GM21515 (cell line): ENCODE data around the gene TP63.

ENCODE experiments used
- ATAC-seq: cut with Tn5 transposase; IDR thresholded peaks from one replicate; pipeline ENCODE4 v1.9.1; 2021; ENCODE audit not compliant: unreplicated experiment

The TP63 gene

DNA sequence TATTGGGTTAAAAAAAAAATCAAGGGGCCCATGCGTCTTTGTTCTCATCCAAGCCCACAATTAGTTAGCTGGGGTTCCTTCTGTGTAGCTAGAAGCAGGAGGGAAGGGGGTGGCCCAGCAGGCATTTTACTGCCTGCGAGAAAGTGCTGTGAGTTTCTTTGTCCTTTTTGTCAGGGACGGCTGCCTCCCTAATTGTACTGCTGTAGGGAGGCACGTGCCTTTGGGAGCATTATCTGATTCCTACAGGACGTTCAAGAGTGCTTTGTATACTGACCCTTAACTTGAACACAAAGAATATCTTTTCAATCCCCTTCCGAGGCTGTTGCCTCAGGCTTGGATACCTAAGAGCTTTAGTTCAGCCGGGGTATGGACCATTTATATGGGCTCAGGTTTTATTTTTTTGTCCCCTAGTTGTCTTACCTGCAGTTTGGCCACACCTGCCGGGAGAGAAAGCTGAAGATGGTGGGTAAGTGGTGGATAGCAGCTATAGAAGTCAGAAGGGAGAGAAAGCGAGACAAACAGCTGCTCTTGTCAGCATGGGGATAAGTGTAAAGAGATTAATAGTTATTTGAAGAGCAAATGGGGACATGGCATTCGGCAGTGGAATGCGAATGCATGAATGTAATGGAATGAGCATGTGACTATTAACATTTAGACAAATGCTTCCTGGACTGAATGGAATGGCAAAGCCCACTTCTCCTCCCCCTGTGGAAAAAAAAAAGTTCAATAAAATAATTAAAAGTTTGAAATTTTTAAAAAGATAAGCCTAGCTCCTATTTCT is 175.2 kb downstream of the TP63 start:
- no peak for ATAC-seq

DNA sequence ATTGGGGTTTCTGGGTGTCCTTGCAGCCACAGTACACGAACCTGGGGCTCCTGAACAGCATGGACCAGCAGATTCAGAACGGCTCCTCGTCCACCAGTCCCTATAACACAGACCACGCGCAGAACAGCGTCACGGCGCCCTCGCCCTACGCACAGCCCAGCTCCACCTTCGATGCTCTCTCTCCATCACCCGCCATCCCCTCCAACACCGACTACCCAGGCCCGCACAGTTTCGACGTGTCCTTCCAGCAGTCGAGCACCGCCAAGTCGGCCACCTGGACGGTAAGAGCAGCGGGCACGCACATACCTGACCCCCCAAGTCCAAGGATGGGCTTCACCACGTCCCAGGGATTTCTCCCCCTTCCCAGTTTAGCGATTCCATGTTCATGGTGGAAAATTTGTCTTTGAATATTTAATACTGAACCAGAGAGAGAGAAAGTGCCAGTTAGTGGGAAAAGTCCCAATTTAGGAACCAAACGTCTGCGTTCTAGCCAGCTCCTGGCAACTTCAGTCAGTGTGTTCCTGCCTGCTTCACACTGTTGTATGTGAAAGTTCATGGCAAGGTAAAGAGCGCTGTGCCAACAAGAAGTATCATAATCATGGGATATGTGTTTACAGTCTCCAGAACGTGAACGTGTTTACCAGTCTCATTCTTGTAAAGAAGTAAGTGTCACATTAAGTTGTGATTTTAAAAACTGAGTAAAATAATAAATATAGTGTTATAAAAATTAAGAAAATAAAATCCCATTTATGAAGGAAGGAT is 177.2 kb downstream of the TP63 start:
- ATAC-seq = no peak

DNA sequence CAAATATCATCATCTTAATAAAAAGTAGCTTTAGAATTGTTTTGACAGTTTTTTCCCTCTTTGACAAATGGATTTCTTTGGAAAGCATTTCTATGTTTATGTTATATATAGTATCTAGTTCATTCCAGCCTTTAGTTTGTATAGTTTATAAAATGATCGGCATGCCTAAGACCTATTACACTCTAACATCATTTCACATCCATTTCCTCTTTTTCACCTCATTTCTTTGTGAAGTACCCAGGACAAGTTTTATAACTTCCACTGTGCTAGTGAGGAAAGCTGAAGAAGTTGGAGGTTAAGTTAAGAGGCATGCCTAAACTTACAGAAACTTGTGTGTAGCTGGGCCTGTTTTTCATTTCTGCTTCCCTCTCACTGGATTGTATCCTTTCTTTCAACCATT is 178.4 kb downstream of the TP63 start:
- ATAC-seq = no peak

DNA sequence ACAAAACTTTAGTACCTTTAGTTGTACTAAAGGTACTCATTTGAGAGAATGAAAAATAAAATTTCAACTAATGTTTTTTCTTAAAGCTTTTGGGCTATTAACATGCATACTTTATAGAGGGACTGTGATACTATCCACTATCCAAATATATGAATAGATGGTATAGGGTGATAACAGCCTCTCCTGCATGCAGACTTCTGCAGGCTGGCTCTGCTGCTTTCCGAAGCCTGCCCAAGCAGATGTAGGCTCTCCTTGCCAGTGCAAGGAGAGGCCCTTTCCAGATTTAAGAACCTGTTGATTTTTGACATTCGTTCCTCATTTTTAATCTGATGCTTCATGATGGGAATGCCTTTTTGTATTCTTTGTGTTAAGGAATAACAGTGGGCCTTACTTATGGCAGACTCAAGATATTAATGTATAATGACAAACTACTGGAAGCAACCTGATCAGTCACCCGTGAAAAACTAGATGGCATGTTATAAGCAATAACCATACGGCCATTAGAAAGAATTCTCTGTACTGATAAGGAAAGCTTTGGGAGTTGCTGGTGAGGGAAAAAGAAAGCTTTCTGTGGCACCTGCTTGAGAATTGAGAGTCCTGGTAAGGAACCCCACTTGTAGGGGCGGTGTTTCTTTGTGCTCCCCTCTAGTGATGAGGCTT is 181.7 kb downstream of the TP63 start:
- ATAC-seq = no peak

DNA sequence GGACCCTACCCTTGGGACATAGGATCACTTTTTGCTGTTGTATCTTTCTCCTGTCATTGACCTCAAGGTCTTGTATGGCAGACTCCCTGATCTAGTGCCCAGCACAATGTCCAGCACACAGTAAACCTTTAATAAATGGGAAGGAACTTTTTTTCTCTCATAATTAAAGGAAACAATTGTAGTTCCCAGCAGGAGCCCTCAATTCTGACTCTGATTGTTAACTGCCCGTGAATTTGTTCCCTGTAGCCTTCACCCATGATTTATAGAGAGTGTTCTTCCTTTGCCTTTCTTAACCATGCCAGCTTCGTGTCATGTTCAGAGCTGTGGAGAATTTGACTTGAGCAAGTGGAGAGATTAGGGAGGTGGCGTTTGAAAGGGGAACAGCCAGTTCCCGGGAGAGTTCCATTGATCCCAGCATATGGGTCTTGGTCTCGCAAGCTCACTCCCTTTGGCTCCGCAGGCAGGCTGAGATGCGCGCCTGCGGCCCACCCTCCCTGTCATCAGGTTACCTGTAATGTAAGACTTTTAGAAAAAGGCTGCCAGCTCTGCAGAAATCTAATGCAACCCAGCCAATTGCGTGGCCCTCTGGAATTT is 182.6 kb downstream of the TP63 start:
- ATAC-seq = no peak

DNA sequence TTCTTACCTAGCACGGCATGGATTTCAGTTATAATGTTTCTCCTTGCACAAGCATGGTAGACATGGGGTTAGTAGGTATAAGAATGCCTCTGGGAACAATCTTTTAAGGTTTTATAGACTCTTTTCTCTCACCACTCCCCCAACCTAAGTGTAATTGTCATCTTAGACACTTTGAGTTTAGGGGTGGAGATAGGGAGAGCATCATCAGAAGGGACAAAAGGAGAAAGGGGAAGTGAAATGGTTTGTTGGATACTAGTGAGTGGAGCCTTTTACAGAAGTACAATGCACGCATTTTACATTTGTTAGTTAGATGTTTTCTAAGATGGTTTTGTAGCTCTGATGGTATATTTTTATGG is 189.2 kb downstream of the TP63 start:
- ATAC-seq = peak; percentile 93

DNA sequence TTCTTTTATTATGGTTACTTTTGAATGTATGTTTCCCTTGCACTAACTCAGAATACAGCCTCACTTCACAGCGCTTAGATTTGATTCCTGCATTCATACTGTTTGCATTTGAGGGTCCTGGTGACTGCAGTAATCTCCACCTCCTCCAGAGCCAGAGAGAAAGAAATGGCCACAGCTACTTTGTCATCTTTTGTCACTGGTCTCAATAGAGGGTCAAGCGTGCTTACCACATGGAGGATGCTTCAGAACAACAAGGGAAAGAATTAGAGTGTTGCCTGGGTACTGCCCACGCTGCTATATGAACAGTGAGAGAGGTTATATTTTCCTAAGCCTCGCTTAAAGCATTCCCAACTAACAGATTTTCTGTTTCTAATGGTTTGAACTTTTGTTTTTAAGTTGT is 190.1 kb downstream of the TP63 start:
- no peak for ATAC-seq

DNA sequence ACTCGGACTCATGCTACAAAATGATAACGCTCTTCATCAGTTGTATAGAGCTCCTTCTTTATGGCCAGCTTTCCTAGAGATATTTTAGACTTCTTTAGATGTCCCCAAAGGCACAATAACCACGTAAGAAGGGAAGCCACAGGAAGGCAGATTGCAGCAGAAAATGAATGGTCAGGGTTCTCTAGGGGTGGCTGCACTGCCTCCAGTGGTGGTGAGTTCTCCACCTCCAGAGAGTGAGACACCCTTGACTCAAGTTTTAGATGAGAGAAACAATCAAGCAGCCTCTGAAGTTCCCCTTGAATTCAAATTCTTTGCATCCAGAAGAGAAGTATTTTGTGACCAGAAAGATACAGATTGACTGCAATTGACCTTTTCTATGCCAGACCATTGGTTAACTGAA is 191.5 kb downstream of the TP63 start:
- no peak for ATAC-seq

DNA sequence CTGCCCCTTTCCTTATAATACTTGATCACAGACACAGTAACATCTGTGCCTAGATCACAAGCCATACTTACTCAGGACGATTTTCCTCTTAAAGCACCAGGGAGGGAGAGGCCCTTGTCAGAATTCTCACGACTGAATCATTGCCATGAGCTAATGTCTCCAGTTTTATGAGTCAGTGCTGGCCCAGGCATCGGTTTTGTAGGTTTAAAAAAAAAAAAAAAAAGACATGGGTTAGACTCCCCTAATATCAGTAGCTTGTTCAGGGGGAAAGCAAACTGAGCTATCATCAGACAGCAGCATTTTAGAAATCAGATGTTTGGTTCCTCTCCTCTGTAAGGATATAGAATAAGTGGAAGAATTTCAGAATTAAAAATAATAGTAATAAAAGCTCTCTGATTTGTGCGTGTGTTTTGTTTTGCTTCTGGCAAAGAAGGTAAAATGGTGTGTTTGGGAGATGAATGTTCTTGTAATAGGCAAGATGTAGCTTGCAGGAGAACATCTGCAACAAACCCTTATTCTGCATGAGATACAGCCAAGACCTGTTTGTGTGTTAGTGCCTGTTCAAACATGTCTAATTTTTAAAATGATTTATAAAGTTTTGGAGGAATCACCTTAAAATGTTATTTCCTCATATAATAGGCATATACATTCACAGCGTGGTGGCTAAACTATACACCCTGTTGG is 193.6 kb downstream of the TP63 start:
- ATAC-seq = no peak

DNA sequence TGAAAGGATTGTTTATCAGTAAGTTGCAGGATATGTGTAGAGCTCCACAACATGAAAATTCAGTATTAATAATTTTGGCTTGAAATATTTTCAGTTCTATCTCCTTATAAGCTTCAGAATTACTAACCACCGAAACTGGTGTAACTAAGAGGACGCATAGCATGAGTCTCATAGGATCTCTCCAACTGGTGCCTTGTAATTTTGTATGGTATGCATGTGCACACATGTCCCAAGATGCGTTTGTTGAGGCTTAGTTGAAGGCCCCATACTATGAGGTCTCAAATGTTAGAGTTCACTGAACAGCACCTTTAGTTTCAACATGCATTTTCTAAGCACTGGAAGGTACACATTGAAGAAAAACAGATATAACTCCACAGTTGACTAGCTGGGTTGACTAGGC is 195.4 kb downstream of the TP63 start:
- ATAC-seq = no peak

DNA sequence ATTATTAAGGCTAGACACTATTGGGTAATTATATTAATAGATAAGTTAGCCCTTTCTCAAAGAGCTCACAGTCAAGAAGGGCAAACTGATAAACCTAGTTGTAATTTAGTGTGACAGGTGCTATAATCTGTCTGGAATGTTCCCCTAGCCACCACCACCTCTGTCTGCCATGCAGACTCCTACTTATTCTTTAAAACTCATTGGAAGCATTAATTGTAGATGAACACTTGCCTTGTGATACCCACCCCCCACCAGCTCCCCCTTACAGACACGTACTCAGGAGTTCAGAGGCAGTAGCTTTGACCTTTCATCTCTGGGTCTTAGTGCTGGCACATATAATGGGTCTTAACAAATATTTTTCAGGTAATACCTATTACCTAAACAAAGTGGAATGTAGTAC is 195.9 kb downstream of the TP63 start:
- no peak for ATAC-seq

DNA sequence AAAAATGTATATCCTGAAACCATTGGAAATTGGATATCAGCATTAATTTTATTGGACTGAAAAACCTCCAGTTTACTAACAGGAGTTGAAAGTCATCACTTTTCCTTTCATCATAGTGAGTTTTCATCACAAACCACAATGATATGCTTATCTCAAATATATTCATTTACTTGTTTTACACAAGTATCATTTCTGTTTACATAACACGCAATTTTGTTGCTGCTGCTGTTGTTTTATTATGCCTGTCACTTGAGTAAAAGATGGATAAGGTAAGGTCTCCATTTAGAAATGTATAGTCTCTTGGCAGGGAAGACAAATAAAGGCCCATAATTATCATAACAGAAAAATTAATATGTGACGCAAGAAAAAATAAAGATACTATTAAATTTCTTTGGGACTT is 199.2 kb downstream of the TP63 start:
- no peak for ATAC-seq

DNA sequence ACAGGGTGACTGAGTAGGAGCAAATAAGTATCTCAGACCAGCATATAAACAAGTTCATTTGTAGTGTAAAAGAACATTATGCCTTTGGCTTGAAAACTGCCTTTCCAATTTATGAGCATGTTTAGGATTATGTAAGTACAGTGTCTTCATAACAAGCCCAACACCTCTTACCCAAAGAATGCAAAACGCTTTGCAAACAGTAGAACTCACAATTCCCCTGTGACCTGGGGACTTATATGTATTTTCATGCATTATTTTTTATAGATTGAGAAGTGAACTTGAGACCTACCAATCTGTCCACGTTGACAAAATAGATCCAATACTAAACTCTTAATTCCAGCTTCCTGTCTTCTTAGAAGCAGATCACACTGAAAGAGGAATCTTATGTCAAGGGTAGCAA is 202.1 kb downstream of the TP63 start:
- no peak for ATAC-seq

DNA sequence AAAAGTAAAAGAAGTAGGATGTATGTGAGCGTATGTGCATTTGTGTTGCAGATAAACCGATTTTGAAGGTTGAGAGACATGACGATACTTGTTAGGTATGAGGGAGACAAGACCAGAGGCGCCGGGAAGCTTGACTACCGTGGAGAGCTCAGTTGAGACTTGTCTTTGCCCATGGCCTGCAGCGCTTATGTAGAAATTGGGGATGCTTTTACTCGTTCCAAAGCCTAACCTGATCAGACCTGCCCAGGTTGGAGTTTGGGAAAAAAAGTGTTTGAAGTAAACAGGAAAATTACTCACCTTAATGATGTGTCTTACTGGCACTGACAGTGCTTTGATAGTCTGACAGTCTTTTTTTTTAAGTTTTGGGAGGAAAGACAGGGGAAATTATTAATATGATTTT is 202.8 kb downstream of the TP63 start:
- ATAC-seq = no peak

DNA sequence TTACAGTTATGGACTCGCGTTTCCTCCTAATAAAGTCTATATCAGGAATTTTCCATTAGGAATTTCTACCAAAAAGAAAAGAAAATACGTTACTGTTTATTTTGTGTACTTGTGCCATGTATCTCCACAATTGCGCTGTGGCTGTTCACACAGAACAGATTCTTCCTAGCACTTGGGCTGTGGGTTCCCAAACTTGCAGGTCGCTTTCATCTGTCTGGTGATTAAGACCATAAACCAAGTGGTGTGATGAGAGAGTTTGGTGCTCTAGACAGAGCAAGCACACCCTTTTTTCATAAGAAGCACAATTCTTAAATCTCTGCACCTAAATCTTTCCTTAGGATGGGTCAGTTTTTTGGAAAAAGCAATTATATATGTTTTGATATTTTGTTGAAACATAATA is 203.3 kb downstream of the TP63 start:
- ATAC-seq = no peak

DNA sequence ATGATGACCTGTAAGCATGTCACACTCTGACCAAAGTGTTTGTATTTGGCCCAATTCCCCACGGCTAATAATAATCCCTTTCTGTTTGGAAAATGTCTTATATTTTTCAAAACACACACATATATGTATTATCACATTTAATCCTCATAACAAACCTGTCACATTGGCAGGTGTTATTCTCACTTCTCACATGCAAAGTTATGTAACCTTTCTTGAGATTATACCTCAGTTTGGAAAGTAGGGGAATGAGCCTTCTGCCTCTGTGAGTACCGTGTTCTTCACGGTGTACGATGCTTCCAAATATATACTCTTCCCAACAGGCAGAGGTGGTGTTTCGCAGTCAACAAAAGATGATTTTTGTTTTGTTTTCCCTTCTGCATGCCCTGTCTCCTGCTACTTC is 205.6 kb downstream of the TP63 start:
- ATAC-seq = no peak

DNA sequence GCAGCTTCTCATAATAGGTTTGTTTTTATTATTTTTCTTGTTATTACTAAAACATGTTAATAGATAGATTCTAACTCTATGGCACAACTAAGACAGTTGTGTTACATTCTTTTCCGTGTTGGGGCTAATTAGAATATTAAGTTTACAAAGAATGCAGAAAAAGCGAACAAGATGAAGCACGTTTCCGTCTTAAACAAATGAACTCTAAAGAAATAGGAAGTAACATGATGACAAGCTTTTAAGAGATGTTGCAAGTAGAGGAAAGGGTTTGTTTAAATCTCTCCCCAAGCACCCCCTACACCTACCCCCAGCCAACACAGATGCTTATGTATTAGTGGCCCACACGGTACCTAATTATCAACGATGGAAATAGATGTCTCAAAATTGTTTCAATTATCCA is 207.1 kb downstream of the TP63 start:
- ATAC-seq = no peak

DNA sequence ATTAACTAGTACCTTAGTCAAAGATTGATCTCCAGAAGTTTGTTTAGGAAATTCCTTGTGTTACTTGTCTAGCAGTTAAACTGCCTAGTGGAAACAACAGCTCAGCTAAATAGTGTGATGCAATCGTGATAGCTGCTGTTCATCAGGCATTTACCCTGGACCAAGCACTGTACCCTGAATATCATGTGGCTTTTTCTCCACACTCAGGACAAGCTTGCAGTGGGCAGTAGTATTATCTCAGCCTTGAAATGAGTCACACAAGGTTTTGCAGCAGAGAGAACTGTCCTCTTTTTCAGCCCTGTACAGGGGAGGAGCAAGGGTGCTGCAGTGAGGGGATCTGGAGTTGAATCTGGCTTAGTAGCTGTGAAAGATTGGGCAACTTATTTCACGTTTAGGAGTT is 208.4 kb downstream of the TP63 start:
- ATAC-seq = no peak

DNA sequence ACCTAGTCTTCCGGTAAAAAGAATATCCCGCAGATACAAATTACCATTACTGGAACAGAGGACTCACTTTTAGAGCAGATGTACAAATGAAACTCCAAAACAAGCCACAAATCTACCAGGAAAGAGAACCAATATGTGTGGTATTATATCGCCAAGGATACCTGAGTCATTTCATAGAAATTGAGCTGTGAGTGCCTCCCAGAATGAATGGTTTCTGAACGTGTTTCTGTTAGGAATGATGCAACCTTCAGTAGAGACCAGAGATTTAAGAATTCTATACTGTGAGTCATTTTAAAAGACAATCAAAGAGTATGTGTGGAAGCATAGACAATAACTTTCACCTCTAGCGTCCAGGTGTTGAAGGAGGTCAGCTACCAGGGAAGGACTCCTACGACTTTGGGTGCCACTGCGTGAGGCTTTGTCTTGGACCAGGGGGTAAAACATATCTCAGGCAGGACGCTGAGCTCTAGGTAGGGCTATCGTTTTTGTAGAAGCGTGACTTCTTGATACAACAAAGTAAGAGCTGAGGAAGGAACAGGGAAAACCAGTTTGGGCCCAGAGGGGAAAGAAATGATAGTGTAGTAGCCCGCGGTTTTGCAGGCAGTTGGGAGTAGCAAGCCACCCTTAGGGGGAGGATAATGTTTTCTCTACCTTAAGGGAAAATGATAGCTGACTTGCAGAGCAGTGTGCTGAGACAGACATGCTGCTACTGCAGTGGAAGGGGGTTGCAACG is 210.4 kb downstream of the TP63 start:
- ATAC-seq = peak; percentile 59
